GM23248 (cell line): ENCODE data around the gene GUCA1C. TPM values are rescaled to one million over a fixed set of nuclear protein-coding genes. Genes with fewer than 3 reads are reported as not detected.
A peak's percentile ranks its signal among the peaks of the same experiment; 100 is the strongest.

Experiments used
- DNase-seq: peaks from one replicate; pipeline ENCODE4 v3.0.0-alpha.2; 2015
- H2AFZ ChIP-seq: fragments of 200-600 bp; sonication (generic); 2 replicates; pipeline ENCODE4 v1.6.1; 2016; ENCODE audit warnings: antibody characterized with exemption
- H3F3A ChIP-seq: fragments of 200-600 bp; sonication (generic); 2 replicates; pipeline ENCODE4 v1.6.1; 2016; ENCODE audit warnings: mild to moderate bottlenecking, antibody characterized with exemption, mixed run types; ENCODE audit not compliant: insufficient read depth
- H3K27ac ChIP-seq: fragments of 200-600 bp; sonication (generic); 2 replicates; pipeline ENCODE4 v1.5.1; 2016; ENCODE audit warnings: mild to moderate bottlenecking
- H3K27me3 ChIP-seq: fragments of 200-600 bp; sonication (generic); replicated peaks from 2 replicates; pipeline ENCODE4 v1.6.1; 2016; ENCODE audit warnings: mild to moderate bottlenecking; ENCODE audit not compliant: insufficient read depth
- H3K36me3 ChIP-seq: fragments of 200-600 bp; sonication (generic); 2 replicates; pipeline ENCODE4 v1.6.1; 2016; ENCODE audit warnings: low read depth, mild to moderate bottlenecking
- H3K4me1 ChIP-seq: fragments of 200-600 bp; sonication (generic); 2 replicates; pipeline ENCODE4 v1.6.1; 2016; ENCODE audit warnings: mild to moderate bottlenecking; ENCODE audit not compliant: insufficient read depth
- H3K4me2 ChIP-seq: fragments of 200-600 bp; sonication (generic); one replicate; pipeline ENCODE4 v1.6.1; 2016; ENCODE audit warnings: mild to moderate bottlenecking; ENCODE audit not compliant: unreplicated experiment
- H3K4me3 ChIP-seq: fragments of 200-600 bp; sonication (generic); 2 replicates; pipeline ENCODE4 v1.5.1; 2016; ENCODE audit warnings: mild to moderate bottlenecking
- H3K79me2 ChIP-seq: fragments of 200-600 bp; sonication (generic); 2 replicates; pipeline ENCODE4 v1.6.1; 2016; ENCODE audit warnings: mild to moderate bottlenecking; ENCODE audit not compliant: insufficient read depth
- H3K9ac ChIP-seq: fragments of 200-600 bp; sonication (generic); 2 replicates; pipeline ENCODE4 v1.6.1; 2016; ENCODE audit warnings: mild to moderate bottlenecking
- H3K9me2 ChIP-seq: fragments of 200-600 bp; sonication (generic); 2 replicates; pipeline ENCODE4 v1.6.1; 2016; ENCODE audit warnings: mixed run types, mild to moderate bottlenecking, moderate library complexity; ENCODE audit not compliant: insufficient read depth
- H3K9me3 ChIP-seq: fragments of 200-600 bp; sonication (generic); one replicate; pipeline ENCODE4 v1.6.1; 2017; ENCODE audit warnings: low read depth
- H4K20me1 ChIP-seq: fragments of 200-600 bp; sonication (generic); 2 replicates; pipeline ENCODE4 v1.6.0; 2016; ENCODE audit not compliant: insufficient read depth
- EZH2 ChIP-seq: fragments of 200-600 bp; sonication (generic); IDR thresholded peaks from 2 replicates; pipeline ENCODE4 v1.6.1; 2018; ENCODE audit warnings: antibody characterized with exemption, mild to moderate bottlenecking; ENCODE audit not compliant: insufficient read depth, poor library complexity, severe bottlenecking
- EZH2phosphoT487 ChIP-seq: fragments of 200-600 bp; sonication (generic); IDR thresholded peaks from 2 replicates; pipeline ENCODE4 v1.6.1; 2018; ENCODE audit warnings: antibody characterized with exemption, moderate library complexity, mild to moderate bottlenecking, low read depth; ENCODE audit not compliant: insufficient read depth
- WGBS, 2 experiments: methylation state at CpG; one replicate each; pipeline ENCODE4 v1.1.6; 2015 to 2017; ENCODE audit warnings: low lambda C conversion rate in 2 of 2, low coverage in 1 of 2; ENCODE audit errors: missing lambda C conversion rate in 2 of 2; 5-methylcytosine and 5-hydroxymethylcytosine counted together
- in situ Hi-C: fragments of 300-500 bp; cut with MboI; formaldehyde crosslinking; loops from 2 replicates; pipeline ENCODE4 v1.15.0; 2020
- polyA plus RNA-seq: library from polyadenylated mRNA; unstranded; fragments of >200 nt; fragmentation: Nextera tagmentation; extraction: Ambion mirVana; gene quantifications from 2 replicates; pipeline ENCODE4 v1.2.1, GENCODE V29; 2016
- total RNA-seq: library from RNA; depleted of rRNA; stranded (reverse); fragments of >200 nt; shearing (Covaris generic); gene quantifications from 2 replicates; pipeline ENCODE4 v1.2.3, GENCODE V29; 2014

The GUCA1C gene
- total and polyA plus RNA-seq, 2 experiments from 2014 or later: not detected

GRCh38 chr3:108973019-108973418 lies 19.3 kb upstream of the GUCA1C start:
- H3K79me2 ChIP-seq: no peaks in the 10 kb centered on the region
- no peak for DNase-seq

GRCh38 chr3:108972482-108972881 lies 18.8 kb upstream of the GUCA1C start:
- Histone ChIP-seq H3K27ac (no peak overlapping the region), H3K9ac (no peak overlapping the region), H2AFZ (no peak overlapping the region), H3K9me3 (no peaks in the 10 kb centered on the region), H3K9me2 (no peaks in the 10 kb centered on the region), H3K4me1 (no peaks in the 10 kb centered on the region), H4K20me1 (no peaks in the 10 kb centered on the region), H3F3A (no peaks in the 10 kb centered on the region), H3K79me2 (no peaks in the 10 kb centered on the region), H3K4me2 (no peak overlapping the region), H3K27me3 (no peaks in the 10 kb centered on the region), H3K36me3 (no peaks in the 10 kb centered on the region), H3K4me3 (no peak overlapping the region)
- in situ Hi-C loops: no loop called here
- WGBS, 2 experiments: 22 to 24% methylated on average over 3 of the region's 3 CpGs
- TF ChIP-seq EZH2phosphoT487: no peak
- no peak for TF ChIP-seq EZH2
- no peak for DNase-seq

More at GRCh38 chr3:108973019-108973418, 19.3 kb upstream of the GUCA1C start:
- no peak overlapping the region for H3K27ac ChIP-seq
- WGBS, 2 experiments: 3 to 12% methylated on average over 1 of the region's 1 CpG
- H3K4me3 ChIP-seq: no peak overlapping the region
- in situ Hi-C loops: no loop called here
- H3K27me3 ChIP-seq: no peaks in the 10 kb centered on the region
- H3K36me3 ChIP-seq: no peaks in the 10 kb centered on the region
- no peak overlapping the region for H2AFZ ChIP-seq
- TF ChIP-seq EZH2 (no peak), EZH2phosphoT487 (no peak)
- no peaks in the 10 kb centered on the region for H3K4me1 ChIP-seq
- no peaks in the 10 kb centered on the region for H4K20me1 ChIP-seq
- H3K4me2 ChIP-seq: no peak overlapping the region
- no peaks in the 10 kb centered on the region for H3K9me3 ChIP-seq
- no peak overlapping the region for H3K9ac ChIP-seq
- no peaks in the 10 kb centered on the region for H3K9me2 ChIP-seq
- no peaks in the 10 kb centered on the region for H3F3A ChIP-seq

- no peaks in the 10 kb centered on the region for H3K36me3 ChIP-seq
Observed at GRCh38 chr3:108970561-108970960, 16.9 kb upstream of the GUCA1C start.

GRCh38 chr3:108966773-108967172 lies 13.1 kb upstream of the GUCA1C start:
- WGBS, 2 experiments: 12 to 17% methylated on average over 3 of the region's 3 CpGs
- no peaks in the 10 kb centered on the region for H3K36me3 ChIP-seq
- no peak overlapping the region for H3K4me2 ChIP-seq
- H3K9me2 ChIP-seq: no peaks in the 10 kb centered on the region
- H3K9me3 ChIP-seq: no peaks in the 10 kb centered on the region
- H3F3A ChIP-seq: no peaks in the 10 kb centered on the region
- no peaks in the 10 kb centered on the region for H3K4me1 ChIP-seq
- in situ Hi-C loops: no loop called here
- no peak overlapping the region for H3K9ac ChIP-seq
- no peak overlapping the region for H3K4me3 ChIP-seq
- TF ChIP-seq EZH2phosphoT487: no peak
- no peak for TF ChIP-seq EZH2
- H3K27ac ChIP-seq: no peak overlapping the region
- no peak for DNase-seq
- H2AFZ ChIP-seq: no peak overlapping the region
- no peaks in the 10 kb centered on the region for H4K20me1 ChIP-seq
- no peaks in the 10 kb centered on the region for H3K79me2 ChIP-seq
- H3K27me3 ChIP-seq: no peaks in the 10 kb centered on the region

More at GRCh38 chr3:108970561-108970960, 16.9 kb upstream of the GUCA1C start:
- Histone ChIP-seq H3K4me1 (no peaks in the 10 kb centered on the region), H2AFZ (no peak overlapping the region), H3K9me3 (no peaks in the 10 kb centered on the region), H3K27ac (no peak overlapping the region), H3K79me2 (no peaks in the 10 kb centered on the region), H3K27me3 (no peaks in the 10 kb centered on the region), H3F3A (no peaks in the 10 kb centered on the region), H3K4me2 (no peak overlapping the region), H3K4me3 (no peak overlapping the region), H3K9ac (no peak overlapping the region), H4K20me1 (no peaks in the 10 kb centered on the region), H3K9me2 (no peaks in the 10 kb centered on the region)
- in situ Hi-C loops: no loop called here
- DNase-seq: no peak
- TF ChIP-seq EZH2phosphoT487: no peak
- no peak for TF ChIP-seq EZH2
- 2 to 9% methylated on average over 3 of the region's 3 CpGs for WGBS, 2 experiments

GRCh38 chr3:108959017-108959416 lies 5.3 kb upstream of the GUCA1C start:
- H3K9ac ChIP-seq: no peak overlapping the region
- no peaks in the 10 kb centered on the region for H3K9me2 ChIP-seq
- no peaks in the 10 kb centered on the region for H3K79me2 ChIP-seq
- no peaks in the 10 kb centered on the region for H3K9me3 ChIP-seq
- in situ Hi-C loops: no loop called here
- H4K20me1 ChIP-seq: no peaks in the 10 kb centered on the region
- DNase-seq: peak; percentile 10
- H3K36me3 ChIP-seq: no peaks in the 10 kb centered on the region
- no peaks in the 10 kb centered on the region for H3F3A ChIP-seq
- no peaks in the 10 kb centered on the region for H3K4me1 ChIP-seq
- no peak overlapping the region for H3K4me3 ChIP-seq
- TF ChIP-seq EZH2phosphoT487 (no peak), EZH2 (no peak)
- no peak overlapping the region for H3K4me2 ChIP-seq
- no peaks in the 10 kb centered on the region for H3K27me3 ChIP-seq
- no peak overlapping the region for H3K27ac ChIP-seq
- WGBS, 2 experiments: 33 to 41% methylated on average over 1 of the region's 1 CpG
- H2AFZ ChIP-seq: no peak overlapping the region
